Prostate gland (tissue), 2 donors: ENCODE results near the gene ANKRD55.

ENCODE experiments used
- POLR2AphosphoS5 ChIP-seq: sonication (generic); formaldehyde crosslinking; IDR thresholded peaks from one replicate; pipeline ENCODE4 v1.6.1; 2017; ENCODE audit warnings: antibody characterized with exemption
- TF ChIP-seq, protein P1 (sequence below), 4 experiments: fragments of 200-600 bp in 2 of 4; fragments of 450-650 bp in 2 of 4; sonication (generic) in 2 of 4; IDR thresholded peaks; 1 replicate in 3 of 4; 2 replicates in 1 of 4; pipeline ENCODE4 v1.5.1; 2016 to 2019; ENCODE audit warnings: antibody characterized with exemption in 4 of 4, mild to moderate bottlenecking in 2 of 4, moderate library complexity in 2 of 4

DNA sequence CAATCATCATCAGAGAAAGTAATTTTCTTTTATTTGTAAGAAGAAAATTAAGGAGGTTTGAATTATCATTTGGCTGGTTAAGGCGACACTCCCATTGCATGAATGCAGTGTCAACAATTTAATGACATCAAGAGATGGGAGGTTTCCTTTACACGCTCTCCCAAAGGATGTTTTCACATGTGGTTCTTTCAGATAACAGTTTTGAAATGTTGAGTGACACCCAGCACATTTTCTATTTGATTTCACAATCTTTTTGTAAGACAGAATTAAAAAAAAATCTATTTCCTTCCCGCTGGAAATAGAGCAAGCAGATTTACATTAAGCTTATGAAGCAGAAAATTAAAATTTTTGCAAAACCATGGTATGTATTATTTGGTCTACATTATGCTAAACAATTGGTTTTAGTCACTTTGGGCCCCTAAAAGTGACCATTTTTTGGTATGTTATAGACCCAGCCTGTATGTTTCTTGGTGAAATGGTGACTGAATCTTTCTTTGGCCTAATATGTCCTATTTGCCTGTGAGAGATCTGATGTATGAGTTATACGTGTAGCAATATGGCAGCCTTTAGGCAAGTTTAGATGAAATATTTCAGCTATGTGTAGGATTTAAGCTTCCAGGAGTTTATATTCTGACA, 18.9 kb upstream of the ANKRD55 start:
- TF ChIP-seq, protein P1, sequence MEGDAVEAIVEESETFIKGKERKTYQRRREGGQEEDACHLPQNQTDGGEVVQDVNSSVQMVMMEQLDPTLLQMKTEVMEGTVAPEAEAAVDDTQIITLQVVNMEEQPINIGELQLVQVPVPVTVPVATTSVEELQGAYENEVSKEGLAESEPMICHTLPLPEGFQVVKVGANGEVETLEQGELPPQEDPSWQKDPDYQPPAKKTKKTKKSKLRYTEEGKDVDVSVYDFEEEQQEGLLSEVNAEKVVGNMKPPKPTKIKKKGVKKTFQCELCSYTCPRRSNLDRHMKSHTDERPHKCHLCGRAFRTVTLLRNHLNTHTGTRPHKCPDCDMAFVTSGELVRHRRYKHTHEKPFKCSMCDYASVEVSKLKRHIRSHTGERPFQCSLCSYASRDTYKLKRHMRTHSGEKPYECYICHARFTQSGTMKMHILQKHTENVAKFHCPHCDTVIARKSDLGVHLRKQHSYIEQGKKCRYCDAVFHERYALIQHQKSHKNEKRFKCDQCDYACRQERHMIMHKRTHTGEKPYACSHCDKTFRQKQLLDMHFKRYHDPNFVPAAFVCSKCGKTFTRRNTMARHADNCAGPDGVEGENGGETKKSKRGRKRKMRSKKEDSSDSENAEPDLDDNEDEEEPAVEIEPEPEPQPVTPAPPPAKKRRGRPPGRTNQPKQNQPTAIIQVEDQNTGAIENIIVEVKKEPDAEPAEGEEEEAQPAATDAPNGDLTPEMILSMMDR (IDR thresholded peaks at IDR 0.05), result no peak
- TF ChIP-seq POLR2AphosphoS5, result no peak
